H1 (cell line): ENCODE data around the gene TOP3B. TPM values are rescaled to one million over a fixed set of nuclear protein-coding genes. Genes with fewer than 3 reads are reported as not detected.
A peak's percentile ranks its signal among the peaks of the same experiment; 100 is the strongest.

Experiments used
- CTCF ChIA-PET: fragments of 300-600 bp; sonication (Branson Sonifier 250); formaldehyde crosslinking; loops from one replicate; lab custom pipeline; 2021; ENCODE audit not compliant: partially characterized antibody; lab: Charles Lee
- POLR2A ChIA-PET: fragments of 300-600 bp; sonication (Branson Sonifier 250); formaldehyde crosslinking; loops from one replicate; lab custom pipeline; 2021; ENCODE audit warnings: inconsistent platforms; ENCODE audit not compliant: partially characterized antibody; lab: Charles Lee
- DNase-seq, 2 experiments: peaks; one replicate each; pipeline versions ENCODE4 v3.0.0 to v3.0.0-alpha.2; 2010 to 2022; ENCODE audit warnings: low spot score in 2 of 2, low read depth in 1 of 2, mixed read lengths in 1 of 2
- FAIRE-seq: peaks from 2 replicates; lab custom pipeline; 2011; peaks lifted over from hg19 to GRCh38; lab: Jason Lieb, UNC
- H2AFZ ChIP-seq: 2 replicates; pipeline ENCODE4 v1.8.1; 2012; ENCODE audit warnings: low read length, inconsistent platforms
- H2AK5ac ChIP-seq: 2 replicates; pipeline ENCODE4 v1.6.1; 2013; ENCODE audit warnings: low read depth, low read length
- H2BK120ac ChIP-seq: replicated peaks from 2 replicates; pipeline ENCODE3; 2013; ENCODE audit warnings: low read depth, low read length, inconsistent platforms
- H2BK12ac ChIP-seq: 2 replicates; pipeline ENCODE4 v1.6.1; 2013; ENCODE audit warnings: low read depth, low read length
- H2BK15ac ChIP-seq: 2 replicates; pipeline ENCODE4 v1.6.1; 2013; ENCODE audit warnings: low read length
- H2BK20ac ChIP-seq: 2 replicates; pipeline ENCODE4 v1.6.1; 2013; ENCODE audit warnings: low read length
- H2BK5ac ChIP-seq: 2 replicates; pipeline ENCODE4 v1.6.1; 2013; ENCODE audit warnings: low read depth, low read length
- H3K14ac ChIP-seq: 2 replicates; pipeline ENCODE4 v1.6.1; 2013; ENCODE audit warnings: inconsistent platforms; ENCODE audit not compliant: insufficient read length
- H3K18ac ChIP-seq: 2 replicates; pipeline ENCODE4 v1.6.1; 2013; ENCODE audit warnings: low read length; ENCODE audit errors: extremely low read depth
- H3K23ac ChIP-seq: 2 replicates; pipeline ENCODE4 v1.6.1; 2013; ENCODE audit warnings: inconsistent platforms; ENCODE audit not compliant: insufficient read length
- H3K23me2 ChIP-seq: 2 replicates; pipeline ENCODE4 v1.6.1; 2013; ENCODE audit warnings: low read depth, low read length
- H3K27ac ChIP-seq: 2 replicates; pipeline ENCODE4 v1.6.1; 2011; ENCODE audit warnings: low read depth, low read length, inconsistent platforms
- H3K27me3 ChIP-seq, 4 experiments: replicated peaks in 1 of 4; 1 replicate in 1 of 4; 2 replicates in 3 of 4; pipeline versions ENCODE4 v1.6.1 to v1.8.1; 2011 to 2013; ENCODE audit warnings: low read length in 3 of 4, mild to moderate bottlenecking in 3 of 4, inconsistent platforms in 2 of 4, mixed read lengths in 2 of 4, moderate library complexity in 1 of 4; ENCODE audit not compliant: control insufficient read depth in 3 of 4, insufficient read depth in 3 of 4; ENCODE audit errors: extremely low read depth in 1 of 4
- H3K36me3 ChIP-seq, 4 experiments: 2 replicates each; pipeline versions ENCODE4 v1.6.1 to v1.8.1; 2011 to 2013; ENCODE audit warnings: mild to moderate bottlenecking in 4 of 4, low read length in 3 of 4, moderate library complexity in 2 of 4, control low read depth in 1 of 4, inconsistent platforms in 1 of 4; ENCODE audit not compliant: insufficient read depth in 4 of 4, control insufficient read depth in 2 of 4
- H3K4ac ChIP-seq: replicated peaks from 2 replicates; pipeline ENCODE3; 2013; ENCODE audit warnings: low read length, low read depth, mixed read lengths, inconsistent platforms; ENCODE audit not compliant: insufficient read length
- H3K4me1 ChIP-seq, 4 experiments: replicated peaks in 1 of 4; 1 replicate in 1 of 4; 2 replicates in 3 of 4; pipeline versions ENCODE4 v1.6.1 to v1.8.1; 2011 to 2013; ENCODE audit warnings: low read length in 3 of 4, inconsistent platforms in 2 of 4, mixed read lengths in 1 of 4; ENCODE audit not compliant: insufficient read depth in 4 of 4, control insufficient read depth in 3 of 4
- H3K4me2 ChIP-seq, 2 experiments: 2 replicates each; pipeline versions ENCODE4 v1.6.1 to v1.8.1; 2011 to 2013; ENCODE audit warnings: low read depth in 2 of 2, low read length in 2 of 2, control low read depth in 1 of 2, inconsistent platforms in 1 of 2, mild to moderate bottlenecking in 1 of 2; ENCODE audit not compliant: insufficient read depth in 1 of 2
- H3K4me3 ChIP-seq, 4 experiments: fragments of 200-600, 300-600 bp in 1 of 4; sonication (generic), shearing (Covaris generic), sonication (Bioruptor Twin) in 1 of 4; 2 replicates each; pipeline versions ENCODE4 v1.5.1 to v1.8.1; 2011 to 2016; ENCODE audit warnings: low read length in 4 of 4, low read depth in 3 of 4, control low read depth in 2 of 4, inconsistent platforms in 2 of 4, mild to moderate bottlenecking in 2 of 4, mixed read lengths in 1 of 4, moderate library complexity in 1 of 4; ENCODE audit not compliant: insufficient read depth in 2 of 4; ENCODE audit errors: extremely low read depth in 1 of 4
- H3K56ac ChIP-seq: replicated peaks from 2 replicates; pipeline ENCODE3; 2013; ENCODE audit warnings: low read depth, mild to moderate bottlenecking, mixed read lengths, low read length, inconsistent platforms; ENCODE audit not compliant: insufficient read length
- H3K79me1 ChIP-seq: 2 replicates; pipeline ENCODE4 v1.6.1; 2013; ENCODE audit warnings: low read depth, low read length, control low read depth
- H3K79me2 ChIP-seq, 2 experiments: 2 replicates each; pipeline versions ENCODE4 v1.6.1 to v1.8.1; 2012 to 2013; ENCODE audit warnings: low read length in 2 of 2, mild to moderate bottlenecking in 2 of 2, inconsistent platforms in 1 of 2; ENCODE audit not compliant: insufficient read depth in 2 of 2, control insufficient read depth in 1 of 2
- H3K9ac ChIP-seq, 4 experiments: replicated peaks in 1 of 4; 1 replicate in 1 of 4; 2 replicates in 3 of 4; pipeline versions ENCODE4 v1.6.1 to v1.8.1; 2011 to 2013; ENCODE audit warnings: low read depth in 3 of 4, low read length in 3 of 4, control low read depth in 2 of 4, mild to moderate bottlenecking in 2 of 4, moderate library complexity in 2 of 4, inconsistent platforms in 1 of 4; ENCODE audit errors: extremely low read depth in 1 of 4
- H3K9me3 ChIP-seq, 2 experiments: 2 replicates each; pipeline versions ENCODE4 v1.6.1 to v1.8.1; 2012 to 2013; ENCODE audit warnings: mild to moderate bottlenecking in 2 of 2, moderate library complexity in 2 of 2, control low read depth in 1 of 2, inconsistent platforms in 1 of 2, low read depth in 1 of 2, low read length in 1 of 2, mixed read lengths in 1 of 2; ENCODE audit not compliant: insufficient read depth in 2 of 2
- H4K20me1 ChIP-seq, 2 experiments: replicated peaks in 1 of 2; 2 replicates each; pipeline versions ENCODE3 to v1.8.1; 2011 to 2013; ENCODE audit warnings: inconsistent platforms in 2 of 2, low read length in 2 of 2, mild to moderate bottlenecking in 1 of 2; ENCODE audit not compliant: insufficient read depth in 2 of 2, control insufficient read depth in 1 of 2
- H4K5ac ChIP-seq: 2 replicates; pipeline ENCODE4 v1.6.1; 2013; ENCODE audit warnings: low read length, low read depth, mixed read lengths, inconsistent platforms; ENCODE audit not compliant: insufficient read length
- H4K8ac ChIP-seq: 2 replicates; pipeline ENCODE4 v1.8.0; 2013; ENCODE audit warnings: mild to moderate bottlenecking, moderate library complexity, low read length, inconsistent platforms; ENCODE audit not compliant: insufficient read depth; ENCODE audit errors: extremely low read depth
- H4K91ac ChIP-seq: replicated peaks from 2 replicates; pipeline ENCODE3; 2013; ENCODE audit warnings: low read length, mixed read lengths, inconsistent platforms; ENCODE audit not compliant: insufficient read length
- CEBPB ChIP-seq: IDR thresholded peaks from 2 replicates; pipeline ENCODE4 v1.6.1; 2012; ENCODE audit warnings: low read depth, low read length
- SIRT6 ChIP-seq: IDR thresholded peaks from one replicate; pipeline ENCODE4 v1.7.1; 2012; ENCODE audit warnings: low read length, inconsistent platforms
- SUZ12 ChIP-seq: fragments of 200-600 bp; sonication (generic); IDR thresholded peaks from 2 replicates; pipeline ENCODE4 v1.6.1; 2012; ENCODE audit warnings: mild to moderate bottlenecking, inconsistent platforms, low read length, moderate library complexity, mixed read lengths
- WGBS, 2 experiments: shearing (Covaris generic) in 1 of 2; methylation state at CpG; one replicate each; pipeline versions ENCODE4 v1.1.6 to v1.1.7; 2013 to 2015; ENCODE audit warnings: low lambda C conversion rate in 2 of 2, mixed read lengths in 2 of 2, inconsistent platforms in 1 of 2, low coverage in 1 of 2, missing lambda C conversion rate in 1 of 2; ENCODE audit not compliant: insufficient replicate concordance in 2 of 2, insufficient coverage in 1 of 2, insufficient read length in 1 of 2; ENCODE audit errors: extremely low coverage in 1 of 2, missing lambda C conversion rate in 1 of 2; 5-methylcytosine and 5-hydroxymethylcytosine counted together
- polyA plus RNA-seq, 7 experiments: library from polyadenylated mRNA; depleted of rRNA in 3 of 7; stranded (reverse) in 5 of 7; unstranded in 2 of 7; fragments of >200 nt in 5 of 7; fragments of 200-250 nt in 2 of 7; gene quantifications; 1 replicate in 5 of 7; 2 replicates in 1 of 7; 4 replicates in 1 of 7; pipeline versions ENCODE4 v1.2.1 to v1.2.3, GENCODE V29; 2011 to 2013; ENCODE audit warnings: missing spikeins in 2 of 7, mixed read lengths in 2 of 7
- total RNA-seq: library from RNA; stranded (reverse); fragmentation: NEBNext Ultra II Directional; extraction: Animal tissue kit (Norgen Biotek cat#: 25700); gene quantifications from 2 replicates; pipeline ENCODE4 v1.2.1, GENCODE V29; 2021

TOP3B gene
- total and polyA plus RNA-seq, 2 of the 8 experiments (the other 6 are each of a cell fraction or from before 2014, with no cell fraction given), result 30.4 to 52.8 TPM

DNA sequence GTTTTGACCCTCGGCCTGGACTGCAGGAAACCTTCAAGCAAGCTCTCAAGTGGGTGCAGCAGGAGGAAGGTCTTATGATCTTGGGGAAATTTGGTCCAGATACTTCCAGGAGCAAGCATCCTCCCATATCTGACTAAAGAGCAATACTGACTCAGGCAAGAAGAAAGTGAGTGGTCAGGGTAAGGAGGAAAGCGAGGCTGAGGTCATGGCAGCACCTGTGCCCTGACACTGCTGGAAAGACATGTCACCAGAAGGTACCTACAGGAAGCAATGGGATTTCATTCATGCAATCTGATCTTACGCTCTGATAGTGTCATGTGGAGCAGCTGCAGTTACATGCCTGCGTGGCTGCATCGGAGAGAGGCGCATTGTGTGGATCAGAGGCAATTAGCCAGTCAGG is 6.5 kb upstream of the TOP3B start:
- no peak overlapping the region for H3K14ac ChIP-seq
- no peak for DNase-seq
- H3K4ac ChIP-seq, result no peak overlapping the region
- H2AK5ac ChIP-seq, result no peak overlapping the region
- H2BK12ac ChIP-seq, result no peak overlapping the region
- H3K27me3 ChIP-seq, result peaks cover 47 to 81% (median 79%) of the 10 kb centered on the region in 4 experiments
- H3K4me2 ChIP-seq, result no peak overlapping the region
- 89% methylated on average over 6 of the region's 6 CpGs; no CpG with 5 or more reads in 1 of the 2 experiments for WGBS, 2 experiments
- TF ChIP-seq SUZ12 (peak; percentile 25; the same call in 1 of the 2 replicates), CEBPB (no peak), SIRT6 (no peak)
- no peak overlapping the region for H2BK5ac ChIP-seq
- no peaks in the 10 kb centered on the region for H3K79me2 ChIP-seq
- no peaks in the 10 kb centered on the region for H3K79me1 ChIP-seq
- no peak for FAIRE-seq
- H3K9ac ChIP-seq, result no peak overlapping the region; a peak in 1 of 7 replicates
- H3K36me3 ChIP-seq, result no peaks in the 10 kb centered on the region
- no peak overlapping the region for H3K56ac ChIP-seq
- ChIA-PET POLR2A (no interaction called here), CTCF (interaction anchor here (7.8 kb wide), 1 partner anchor 17 kb away, joined by 36 read pairs; no protein-coding TSS in a partner anchor)
- no peak overlapping the region for H2AFZ ChIP-seq
- H3K27ac ChIP-seq, result no peak overlapping the region
- H3K23me2 ChIP-seq, result no peaks in the 10 kb centered on the region
- no peak overlapping the region for H2BK120ac ChIP-seq
- no peak overlapping the region for H4K91ac ChIP-seq
- no peak overlapping the region for H2BK20ac ChIP-seq
- no peak overlapping the region for H4K8ac ChIP-seq
- H3K4me3 ChIP-seq, result no peak overlapping the region
- no peaks in the 10 kb centered on the region for H3K4me1 ChIP-seq
- no peak overlapping the region for H4K5ac ChIP-seq
- H3K23ac ChIP-seq, result no peak overlapping the region
- H3K18ac ChIP-seq, result no peak overlapping the region
- H2BK15ac ChIP-seq, result no peak overlapping the region
- no peaks in the 10 kb centered on the region for H3K9me3 ChIP-seq
- H4K20me1 ChIP-seq, result peaks cover 1 to 3% of the 10 kb centered on the region in 2 experiments
